ENCODE data around the gene DENND2C.

- TF ChIP-seq CTCF (conservative IDR thresholded peaks at IDR 0.05) (no peak), EZH2 (IDR thresholded peaks at IDR 0.05; ENCODE audit: low read depth) (no peak)
Measured at GRCh38 chr1:114688526-114688925, 18.7 kb upstream of the DENND2C start.

Data from PC-9 (cell line).